Naive thymus-derived CD4-positive, alpha-beta T cell (primary cell): Measurements from ENCODE around the gene SMIM13. TPM values are rescaled to one million over a fixed set of nuclear protein-coding genes. Genes with fewer than 3 reads are reported as not detected.

ENCODE experiments used
- ATAC-seq: fragments of 150-1000 bp; cut with Tn5 transposase; 2 replicates; pipeline ENCODE4 v1.10.0; 2021; ENCODE audit warnings: mild to moderate bottlenecking, moderate library complexity
- CTCF ChIA-PET: fragments of 350-600 bp; sonication (Branson Sonifier 250); formaldehyde crosslinking; loops from one replicate; lab custom pipeline; 2021; ENCODE audit warnings: antibody characterized with exemption; lab: Charles Lee
- POLR2A ChIA-PET: fragments of 350-600 bp; sonication (Branson Sonifier 250); formaldehyde crosslinking; loops from one replicate; lab custom pipeline; 2021; ENCODE audit warnings: antibody characterized with exemption, inconsistent platforms; lab: Charles Lee
- DNase-seq, 9 donors: peaks; one replicate each; pipeline versions ENCODE4 v3.0.0 to v3.0.0-alpha.2; 2020 to 2022; ENCODE audit warnings: mixed read lengths in 1 of 9
- H3K27ac ChIP-seq: one replicate; pipeline ENCODE4 v1.7.0; 2013; ENCODE audit warnings: mild to moderate bottlenecking, low read depth, low read length, moderate library complexity
- H3K27me3 ChIP-seq, 2 donors: one replicate each; pipeline ENCODE4 v1.7.0; 2013; ENCODE audit warnings: low read length in 2 of 2, mild to moderate bottlenecking in 2 of 2, moderate library complexity in 2 of 2; ENCODE audit not compliant: control insufficient read depth in 2 of 2, insufficient read depth in 2 of 2
- H3K36me3 ChIP-seq, 3 experiments: 1 replicate in 2 of 3; 2 replicates in 1 of 3; pipeline ENCODE4 v1.7.0; 2013; ENCODE audit warnings: low read length in 3 of 3, mild to moderate bottlenecking in 3 of 3, moderate library complexity in 1 of 3; ENCODE audit not compliant: insufficient read depth in 3 of 3, control insufficient read depth in 2 of 3
- H3K4me1 ChIP-seq, 2 donors: one replicate each; pipeline ENCODE4 v1.7.0; 2013; ENCODE audit warnings: low read length in 2 of 2, mild to moderate bottlenecking in 2 of 2, moderate library complexity in 1 of 2; ENCODE audit not compliant: control insufficient read depth in 2 of 2, insufficient read depth in 2 of 2
- H3K4me3 ChIP-seq: 2 replicates; pipeline ENCODE4 v1.7.0; 2013; ENCODE audit warnings: mild to moderate bottlenecking, low read length
- H3K9me3 ChIP-seq, 3 experiments: 1 replicate in 2 of 3; 2 replicates in 1 of 3; pipeline ENCODE4 v1.7.0; 2013; ENCODE audit warnings: low read length in 3 of 3; ENCODE audit not compliant: control insufficient read depth in 2 of 3
- H3K27ac Mint-ChIP-seq, 9 donors: one replicate each; pipeline ENCODE4 v1.8.0; 2020 to 2022; ENCODE audit warnings: mixed read lengths in 9 of 9, mild to moderate bottlenecking in 8 of 9, moderate library complexity in 5 of 9, inconsistent platforms in 2 of 9
- H3K27me3 Mint-ChIP-seq, 5 donors: one replicate each; pipeline ENCODE4 v1.8.0; 2021 to 2022; ENCODE audit warnings: mixed read lengths in 5 of 5, mild to moderate bottlenecking in 1 of 5
- H3K36me3 Mint-ChIP-seq, 5 donors: one replicate each; pipeline ENCODE4 v1.8.0; 2020 to 2022; ENCODE audit warnings: mixed read lengths in 5 of 5, mild to moderate bottlenecking in 3 of 5, inconsistent platforms in 1 of 5
- H3K4me1 Mint-ChIP-seq, 7 donors: one replicate each; pipeline ENCODE4 v1.8.0; 2020 to 2022; ENCODE audit warnings: mixed read lengths in 7 of 7, mild to moderate bottlenecking in 3 of 7, inconsistent platforms in 1 of 7
- H3K4me3 Mint-ChIP-seq, 10 donors: one replicate each; pipeline ENCODE4 v1.8.0; 2020 to 2022; ENCODE audit warnings: mild to moderate bottlenecking in 10 of 10, mixed read lengths in 10 of 10, moderate library complexity in 6 of 10, inconsistent platforms in 2 of 10
- H3K9me3 Mint-ChIP-seq, 11 donors: one replicate each; pipeline ENCODE4 v1.8.0; 2020 to 2022; ENCODE audit warnings: mixed read lengths in 11 of 11, mild to moderate bottlenecking in 4 of 11, inconsistent platforms in 1 of 11, moderate library complexity in 1 of 11
- intact Hi-C, 2 donors: fragments of 100-400 bp; cut with micrococcal nuclease; formaldehyde crosslinking; loops; one replicate each; pipeline ENCODE4 v1.15.1; 2023
- polyA plus RNA-seq, 2 donors: library from polyadenylated mRNA; unstranded; fragments of 300-500 nt; fragmentation: Illumina TruSeq; gene quantifications; one replicate each; pipeline ENCODE4 v1.2.3, GENCODE V29; 2021
- total RNA-seq, 6 experiments: library from RNA in 5 of 6; stranded (reverse) in 5 of 6; gene quantifications; 1 replicate in 5 of 6; 2 replicates in 1 of 6; pipeline ENCODE4 v1.2.3 and lab custom pipeline; 2021 to 2026

The SMIM13 gene
- total and polyA plus RNA-seq, 7 experiments from 2014 or later = 0.64 to 9.9 (median 4.3) TPM

GRCh38 chr6:11065436-11066202 lies 28.0 kb upstream of the SMIM13 start:
- H3K36me3 Mint-ChIP-seq = no peaks in the 10 kb centered on the region
- Histone ChIP-seq H3K36me3 (no peaks in the 10 kb centered on the region), H3K27ac (no peak overlapping the region), H3K9me3 (no peaks in the 10 kb centered on the region), H3K4me1 (no peaks in the 10 kb centered on the region), H3K27me3 (no peaks in the 10 kb centered on the region), H3K4me3 (no peak overlapping the region)
- DNase-seq = no peak
- peaks cover 0 to 19% (median 7%) of the 10 kb centered on the region in 5 donors for H3K27me3 Mint-ChIP-seq
- no peak overlapping the region for H3K27ac Mint-ChIP-seq
- no peak for ATAC-seq
- ChIA-PET CTCF (no interaction called here), POLR2A (no interaction called here)
- intact Hi-C loops = loop anchor here (5.0 kb wide), 2 partner anchors 218 to 263 kb away; no protein-coding TSS in a partner anchor
- H3K9me3 Mint-ChIP-seq = no peaks in the 10 kb centered on the region
- H3K4me1 Mint-ChIP-seq = no peaks in the 10 kb centered on the region
- H3K4me3 Mint-ChIP-seq = no peak overlapping the region

DNA sequence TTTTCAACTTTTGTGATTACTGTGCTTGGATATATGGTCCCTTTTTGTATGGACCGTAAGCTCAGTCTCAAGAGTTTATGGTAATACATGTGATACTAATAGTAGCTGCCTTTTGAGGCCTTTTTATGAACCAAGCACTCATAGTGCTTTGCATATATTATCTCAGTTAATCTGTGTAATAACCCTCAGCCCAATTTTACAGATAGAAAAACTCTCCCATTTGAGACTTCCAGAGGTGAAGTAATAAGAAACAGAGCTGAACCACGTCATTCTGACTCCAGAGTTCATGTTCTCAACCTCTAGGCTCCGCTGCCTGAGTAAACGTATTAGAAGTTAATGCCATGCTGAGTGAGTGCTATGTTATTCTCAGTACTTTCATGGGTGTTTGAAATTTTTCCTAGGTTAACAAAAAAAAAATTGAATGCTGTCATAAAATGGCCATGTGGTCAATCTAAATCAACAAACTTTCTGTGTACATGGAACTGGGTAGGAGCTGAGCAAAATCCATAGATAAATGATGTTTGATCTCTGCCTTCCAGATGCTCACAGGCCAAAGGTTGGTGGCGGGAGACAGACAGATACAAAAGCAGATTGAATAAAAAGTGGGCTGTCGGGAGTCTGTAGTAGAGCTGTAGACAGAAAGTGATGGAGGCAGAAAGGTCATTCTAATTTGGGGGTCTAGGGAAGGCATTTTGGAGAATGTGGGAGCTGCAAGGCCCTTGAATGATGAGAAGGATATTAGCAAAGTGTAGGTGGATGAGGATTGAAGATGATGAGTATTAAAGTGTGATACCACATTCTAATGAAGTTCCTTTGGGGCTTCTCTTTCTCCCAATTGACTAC lies 26.9 kb upstream of the SMIM13 start:
- H3K27ac ChIP-seq = no peak overlapping the region
- intact Hi-C loops = loop anchor here (5.0 kb wide), 2 partner anchors 219 to 264 kb away; no protein-coding TSS in a partner anchor
- ChIA-PET POLR2A (interaction anchor here (0.7 kb wide), 1 partner anchor 9 kb away, joined by 3 read pairs; no protein-coding TSS in a partner anchor), CTCF (interaction anchor here (0.6 to 1.3 kb wide), 4 partner anchors 25 to 588 kb away, joined by 3 to 6 read pairs (median 4); no protein-coding TSS in a partner anchor)
- no peaks in the 10 kb centered on the region for H3K4me1 ChIP-seq
- H3K9me3 Mint-ChIP-seq = no peaks in the 10 kb centered on the region
- peaks cover 0 to 19% (median 7%) of the 10 kb centered on the region in 5 donors for H3K27me3 Mint-ChIP-seq
- no peak overlapping the region for H3K4me3 ChIP-seq
- no peak overlapping the region for H3K4me3 Mint-ChIP-seq
- H3K27me3 ChIP-seq = no peaks in the 10 kb centered on the region
- no peaks in the 10 kb centered on the region for H3K36me3 ChIP-seq
- no peaks in the 10 kb centered on the region for H3K9me3 ChIP-seq
- H3K36me3 Mint-ChIP-seq = no peaks in the 10 kb centered on the region
- H3K27ac Mint-ChIP-seq = peak overlapping the region in 1 of 9 donors; percentile 21
- no peaks in the 10 kb centered on the region for H3K4me1 Mint-ChIP-seq
- DNase-seq (no peak), ATAC-seq (no peak)

DNA sequence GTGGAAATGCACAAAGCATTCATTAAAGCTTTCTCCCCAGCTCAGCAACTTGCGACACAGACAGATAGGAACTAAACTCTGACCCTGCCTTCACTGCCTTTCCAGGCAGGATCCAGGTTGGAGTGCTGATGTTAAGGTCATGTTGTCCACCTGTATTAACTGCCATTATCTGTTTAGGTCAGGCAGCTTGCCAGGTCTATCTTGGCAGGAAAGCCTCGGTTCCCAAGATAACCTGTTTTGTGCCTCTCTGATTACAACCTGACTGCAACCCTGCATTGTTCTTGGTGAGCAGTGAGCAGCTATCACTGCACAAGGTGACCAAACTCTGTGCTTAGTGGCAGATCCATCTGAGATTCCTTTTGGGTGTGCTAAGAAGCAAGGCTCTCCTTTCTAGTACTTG lies 26.3 kb upstream of the SMIM13 start:
- intact Hi-C loops = loop anchor here (5.0 kb wide), 2 partner anchors 220 to 265 kb away; no protein-coding TSS in a partner anchor
- Mint-ChIP-seq H3K4me1 (no peaks in the 10 kb centered on the region), H3K36me3 (no peaks in the 10 kb centered on the region), H3K4me3 (no peak overlapping the region), H3K9me3 (no peaks in the 10 kb centered on the region), H3K27me3 (peaks cover 0 to 21% (median 6%) of the 10 kb centered on the region in 5 donors), H3K27ac (no peak overlapping the region)
- Histone ChIP-seq H3K36me3 (no peaks in the 10 kb centered on the region), H3K9me3 (no peaks in the 10 kb centered on the region), H3K27me3 (no peaks in the 10 kb centered on the region), H3K27ac (no peak overlapping the region), H3K4me1 (no peaks in the 10 kb centered on the region), H3K4me3 (no peak overlapping the region)
- ChIA-PET CTCF (interaction anchor here (0.6 to 1.3 kb wide), 3 partner anchors 25 to 589 kb away, joined by 3 to 6 read pairs (median 4); no protein-coding TSS in a partner anchor), POLR2A (no interaction called here)
- no peak for DNase-seq
- ATAC-seq = no peak

DNA sequence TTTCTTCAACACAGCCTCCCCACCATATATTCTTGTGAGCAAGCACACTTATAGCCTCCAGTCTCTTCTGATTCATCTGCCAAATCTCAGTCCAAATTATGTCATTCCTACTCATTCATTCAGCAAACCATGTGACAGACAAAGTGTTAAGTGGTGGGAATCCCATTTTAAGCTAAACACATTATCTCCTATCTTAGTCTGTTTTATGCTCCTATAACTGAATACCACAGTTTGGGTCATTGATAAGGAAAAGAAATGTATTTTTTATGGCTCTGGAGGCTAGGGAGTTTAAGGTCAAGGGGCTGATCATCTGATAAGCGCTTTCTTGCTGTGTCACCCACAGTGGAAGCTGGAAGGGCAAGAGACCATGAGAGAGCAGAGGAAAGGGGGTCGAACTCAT lies 23.9 kb upstream of the SMIM13 start:
- no peak for ATAC-seq
- no peak overlapping the region for H3K4me3 Mint-ChIP-seq
- ChIA-PET POLR2A (no interaction called here), CTCF (no interaction called here)
- Histone ChIP-seq H3K36me3 (no peaks in the 10 kb centered on the region), H3K27ac (no peak overlapping the region), H3K4me3 (no peak overlapping the region), H3K9me3 (no peaks in the 10 kb centered on the region), H3K27me3 (no peaks in the 10 kb centered on the region), H3K4me1 (no peaks in the 10 kb centered on the region)
- no peaks in the 10 kb centered on the region for H3K4me1 Mint-ChIP-seq
- no peaks in the 10 kb centered on the region for H3K36me3 Mint-ChIP-seq
- intact Hi-C loops = loop anchor here (1.0 to 5.0 kb wide), 7 partner anchors 24 to 591 kb away; partner anchors contain the start of gene SMIM13 (in 1 of the 2)
- H3K27ac Mint-ChIP-seq = no peak overlapping the region
- H3K9me3 Mint-ChIP-seq = no peaks in the 10 kb centered on the region
- DNase-seq = no peak
- H3K27me3 Mint-ChIP-seq = peaks cover 0 to 13% (median 0%) of the 10 kb centered on the region in 5 donors

- ATAC-seq (no peak), DNase-seq (no peak)
- Mint-ChIP-seq H3K4me3 (no peak overlapping the region), H3K27me3 (peaks cover 0 to 14% (median 0%) of the 10 kb centered on the region in 5 donors), H3K4me1 (no peaks in the 10 kb centered on the region), H3K27ac (no peak overlapping the region), H3K9me3 (no peaks in the 10 kb centered on the region), H3K36me3 (no peaks in the 10 kb centered on the region)
- Histone ChIP-seq H3K9me3 (no peaks in the 10 kb centered on the region), H3K27me3 (no peaks in the 10 kb centered on the region), H3K36me3 (no peaks in the 10 kb centered on the region), H3K4me1 (no peaks in the 10 kb centered on the region), H3K27ac (no peak overlapping the region), H3K4me3 (no peak overlapping the region)
- CTCF ChIA-PET = interaction anchor here (0.6 to 0.7 kb wide), 2 partner anchors 345 to 622 kb away, joined by 3 read pairs; no protein-coding TSS in a partner anchor
- intact Hi-C loops = no loop called here
- POLR2A ChIA-PET = no interaction called here
Measured at GRCh38 chr6:11072101-11072500, 21.5 kb upstream of the SMIM13 start.

DNA sequence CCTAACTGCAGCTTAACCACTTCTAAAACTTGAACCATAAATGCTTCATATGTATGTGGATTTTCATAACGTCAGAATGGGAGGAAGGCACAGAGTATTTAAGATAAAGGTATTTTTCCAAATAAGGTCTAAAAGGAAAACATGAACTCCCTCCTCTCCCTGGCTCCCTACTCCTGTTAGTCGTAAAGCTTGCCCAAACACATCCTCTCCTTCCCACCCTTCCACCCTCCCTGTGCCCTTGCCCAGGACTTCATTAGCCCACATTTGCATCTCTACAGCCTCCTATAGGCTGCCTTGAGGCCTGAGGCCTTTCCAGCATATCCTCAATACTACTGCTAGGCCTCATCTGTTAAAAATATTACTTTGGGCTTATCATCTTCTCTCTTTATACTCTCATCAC lies 17.1 kb upstream of the SMIM13 start:
- ChIA-PET POLR2A (no interaction called here), CTCF (no interaction called here)
- H3K4me3 Mint-ChIP-seq = no peak overlapping the region

More for the DNA sequence above, 17.1 kb upstream of the SMIM13 start:
- Mint-ChIP-seq H3K4me1 (no peaks in the 10 kb centered on the region), H3K27ac (no peak overlapping the region), H3K27me3 (peaks cover 0 to 15% (median 0%) of the 10 kb centered on the region in 5 donors), H3K9me3 (no peaks in the 10 kb centered on the region), H3K36me3 (no peaks in the 10 kb centered on the region)
- DNase-seq (no peak), ATAC-seq (no peak)
- intact Hi-C loops = no loop called here
- H3K36me3 ChIP-seq = no peaks in the 10 kb centered on the region
- no peaks in the 10 kb centered on the region for H3K4me1 ChIP-seq
- H3K9me3 ChIP-seq = no peaks in the 10 kb centered on the region
- no peaks in the 10 kb centered on the region for H3K27me3 ChIP-seq
- no peak overlapping the region for H3K4me3 ChIP-seq
- no peak overlapping the region for H3K27ac ChIP-seq
